NCI-H226 (cell line): ENCODE measurements around the gene ALAS1.
"Not testable (repeated sequence)": the region's sequence is repeated elsewhere in the genome, so short reads cannot be mapped to it uniquely, and the experiment has no call there.

Source experiments
- DNase-seq: peaks from one replicate; pipeline ENCODE4 v3.0.0-alpha.2; 2015

Gene ALAS1

DNA sequence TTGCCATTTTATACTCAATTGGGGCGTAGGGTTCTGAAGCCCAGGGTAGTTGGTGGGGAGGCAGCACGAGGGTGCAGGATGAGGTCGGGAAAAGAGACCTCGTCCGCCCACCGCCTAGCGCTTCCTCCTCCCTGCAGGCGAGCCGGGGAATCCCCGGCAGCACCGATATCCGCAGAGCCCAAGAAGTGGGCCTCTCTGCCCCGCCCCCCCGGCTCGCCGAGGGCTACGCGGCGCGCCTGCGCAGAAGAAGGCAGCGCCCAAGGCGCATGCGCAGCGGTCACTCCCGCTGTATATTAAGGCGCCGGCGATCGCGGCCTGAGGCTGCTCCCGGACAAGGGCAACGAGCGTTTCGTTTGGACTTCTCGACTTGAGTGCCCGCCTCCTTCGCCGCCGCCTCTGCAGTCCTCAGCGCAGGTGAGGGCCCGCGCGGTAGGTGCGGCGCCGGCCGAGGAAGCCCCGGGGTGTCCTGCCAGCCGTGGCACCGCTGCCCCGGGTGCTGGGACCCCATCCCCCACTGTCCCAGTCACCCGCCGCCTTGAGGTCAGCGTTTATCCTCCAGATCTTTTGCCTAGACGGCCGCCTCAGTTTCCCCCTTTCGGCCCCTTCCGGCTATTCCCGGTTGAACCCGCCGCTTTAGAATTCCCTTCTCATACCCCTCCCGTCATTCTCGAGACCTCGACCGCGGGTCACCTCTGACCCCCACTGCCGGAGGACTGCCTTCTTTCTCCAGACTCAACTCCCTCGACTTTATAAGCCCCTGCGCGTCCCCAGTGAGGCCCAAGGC is at the start of gene ALAS1:
Gene ALAS1, plus strand, starts transcription at position 319 of the 784 bp plus-strand sequence. CDS start 1,082 bp downstream, outside the sequence.
- peak; percentile 81 for DNase-seq

DNA sequence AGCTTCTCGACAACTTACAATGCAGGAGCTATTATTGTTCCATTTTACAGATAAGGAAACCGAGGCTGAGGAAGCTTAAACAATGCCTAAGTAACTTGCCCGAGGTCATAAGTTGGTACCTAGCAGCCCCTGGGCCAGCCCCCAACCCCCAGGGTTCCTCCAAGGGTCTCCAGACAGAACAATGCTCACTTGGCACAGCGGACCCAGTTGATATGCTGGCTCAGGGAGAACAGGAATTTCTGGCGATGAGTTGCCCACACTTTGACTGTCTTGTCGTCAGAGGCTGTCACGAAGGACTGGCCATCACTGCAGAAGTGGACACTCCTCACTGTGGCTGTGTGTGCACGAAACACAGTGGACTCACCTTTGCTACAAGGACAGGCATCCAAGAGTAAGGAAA is 48.9 kb upstream of the ALAS1 start:
- no peak for DNase-seq

GRCh38 chr3:52149726-52150125 is 48.2 kb upstream of the ALAS1 start:
- DNase-seq, result no peak

GRCh38 chr3:52150357-52150756 is 47.6 kb upstream of the ALAS1 start:
- DNase-seq, result no peak

- DNase-seq, result no peak
Measured at GRCh38 chr3:52150860-52151259, 47.1 kb upstream of the ALAS1 start.

- not testable (repeated sequence) for DNase-seq
Measured at GRCh38 chr3:52151991-52152390, 46.0 kb upstream of the ALAS1 start.

DNA sequence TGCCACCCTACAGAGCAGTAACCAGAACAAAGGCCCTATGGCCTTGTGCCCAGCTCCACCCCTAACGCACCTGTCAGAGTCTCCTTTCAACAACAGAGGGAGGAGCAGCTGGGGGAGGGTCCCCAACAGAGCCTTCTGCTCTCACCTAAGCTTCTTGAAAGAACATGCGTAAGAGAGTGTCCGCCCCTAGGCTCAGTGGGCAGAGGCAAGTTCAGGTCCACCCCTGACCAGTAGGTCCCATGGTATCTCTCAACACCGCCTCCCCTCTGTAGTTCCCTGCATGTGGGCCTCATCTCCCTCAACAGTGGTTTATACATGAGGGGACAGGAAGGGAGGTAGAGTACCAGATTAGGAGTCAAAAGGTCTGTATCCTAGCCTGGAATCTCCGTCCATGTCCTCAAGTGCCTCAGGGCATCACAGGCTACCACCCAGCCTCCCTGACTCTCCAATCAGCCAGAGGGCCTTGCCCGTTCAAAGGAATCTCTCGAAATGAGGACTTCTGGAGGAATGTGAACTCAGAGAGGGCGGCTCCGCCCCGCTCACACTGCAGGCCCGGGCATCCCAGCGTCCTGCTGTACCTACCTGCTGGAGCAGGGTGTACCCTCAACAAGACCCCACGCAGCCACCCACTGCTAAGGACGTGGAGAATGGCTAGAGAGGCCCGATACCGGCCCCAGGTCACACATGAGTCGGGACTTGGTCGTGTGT is 44.4 kb upstream of the ALAS1 start:
- DNase-seq, result peak; percentile 72

DNA sequence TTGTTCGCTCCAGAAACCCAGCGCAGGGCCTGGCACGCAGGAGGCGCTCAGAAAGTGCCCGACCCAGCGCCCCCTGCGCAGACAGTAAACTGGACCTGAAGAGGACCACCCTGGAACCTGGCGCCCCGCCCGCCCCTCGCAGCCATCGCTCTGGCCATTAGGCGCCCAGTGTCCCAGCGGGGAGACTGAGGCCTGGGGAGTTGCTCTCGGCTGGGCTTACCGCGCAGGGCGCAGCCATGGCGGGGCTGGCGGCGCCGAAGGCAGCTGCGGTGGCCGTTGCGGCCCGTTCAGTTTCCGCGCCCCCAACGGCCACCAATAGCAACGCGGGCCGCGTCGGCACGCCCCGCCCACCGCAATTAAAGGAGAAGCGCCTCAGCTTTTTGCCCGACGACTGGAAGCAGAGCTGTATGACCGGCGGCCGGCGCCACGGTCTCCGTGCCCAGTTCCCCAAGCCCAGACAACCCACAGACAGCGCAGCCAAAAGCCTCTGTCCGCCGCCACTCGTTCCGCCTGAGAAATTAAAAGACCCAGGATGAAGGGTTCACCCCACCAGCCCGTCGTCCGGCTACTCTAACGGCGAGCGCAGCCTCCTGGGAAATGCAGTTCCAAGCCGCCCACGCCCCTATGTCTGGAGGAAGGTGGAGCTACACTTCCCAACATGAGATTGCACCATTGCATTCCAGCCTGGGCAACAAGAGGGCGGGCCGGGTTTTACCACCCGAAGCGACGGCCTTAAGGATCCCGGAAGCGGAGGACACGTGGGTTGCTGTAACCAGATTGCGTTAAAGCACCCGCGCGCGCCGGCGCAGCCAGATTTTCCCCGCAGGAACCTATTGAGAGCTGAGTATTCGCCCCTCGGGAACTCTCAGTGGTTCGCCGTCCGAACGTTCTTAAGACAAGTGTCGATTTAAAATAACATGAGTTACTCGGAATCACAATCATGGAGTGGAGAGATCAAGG is 43.5 kb upstream of the ALAS1 start, which contains the start of gene POC1A:
Gene POC1A, minus strand, starts transcription at position 289 of the 960 bp plus-strand sequence. Its CDS starts 51 bp downstream, at position 238.
- DNase-seq, result peak; percentile 99

DNA sequence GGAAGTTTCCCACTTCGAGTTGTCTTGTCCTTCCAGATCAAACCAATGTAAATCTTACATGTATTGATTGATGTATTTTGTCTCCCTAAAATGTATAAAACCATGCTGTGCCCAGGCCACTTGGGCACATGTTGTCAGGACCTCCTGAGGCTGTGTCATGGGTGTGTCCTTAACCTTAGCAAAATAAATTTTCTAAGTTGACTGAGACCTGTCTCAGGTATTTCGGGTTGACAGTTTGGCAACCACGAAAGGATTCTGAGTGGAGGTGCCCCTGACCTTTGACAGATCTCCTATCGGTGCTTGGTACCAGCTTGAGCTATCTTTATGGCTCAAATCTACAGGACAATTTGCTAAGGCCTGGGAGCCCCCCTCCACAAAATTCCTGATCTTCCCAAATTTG is 42.0 kb upstream of the ALAS1 start:
- DNase-seq, result no peak

- DNase-seq, result no peak
Measured at GRCh38 chr3:52159503-52159902, 38.5 kb upstream of the ALAS1 start.

GRCh38 chr3:52162250-52162872 is 35.6 kb upstream of the ALAS1 start:
- DNase-seq, result no peak

DNA sequence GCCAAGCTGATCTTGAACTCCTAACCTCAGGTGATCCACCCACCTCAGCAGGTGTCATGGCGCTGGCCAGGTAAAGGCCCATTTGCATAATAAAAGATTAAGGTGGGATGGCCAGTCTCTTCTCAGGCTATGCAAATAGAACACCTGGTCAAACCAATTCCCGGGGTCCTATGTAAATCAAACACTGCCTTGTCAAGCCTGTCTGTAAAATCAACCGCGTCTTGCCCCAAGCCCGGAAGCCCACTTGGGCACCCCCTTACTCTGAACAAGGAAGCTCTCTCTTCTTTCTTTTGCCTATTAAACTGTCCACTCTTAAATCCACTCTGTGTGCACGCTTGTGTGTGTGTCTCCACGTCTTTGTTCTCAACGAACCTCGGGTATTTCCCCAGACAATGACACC is 30.7 kb upstream of the ALAS1 start:
- DNase-seq, result no peak

DNA sequence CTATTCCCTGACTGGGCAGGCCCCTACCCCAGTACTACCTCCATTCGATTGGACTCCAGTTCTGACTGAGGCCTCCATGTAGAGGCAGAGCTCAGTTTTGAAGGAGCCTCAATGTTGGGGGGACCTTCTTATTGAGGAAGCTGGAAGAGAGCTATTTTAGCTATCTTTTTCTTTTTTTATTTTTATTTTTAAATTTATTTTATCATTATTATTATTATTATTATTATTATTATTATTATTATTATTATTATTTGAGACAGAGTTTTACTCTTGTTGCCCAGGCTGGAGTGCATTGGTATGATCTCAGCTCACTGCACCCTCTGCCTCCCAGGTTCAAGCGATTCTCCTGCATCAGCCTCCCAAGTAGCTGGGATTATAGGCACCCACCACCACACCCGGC is 27.7 kb upstream of the ALAS1 start:
- not testable (repeated sequence) for DNase-seq

- DNase-seq, result peak; percentile 64
Measured at GRCh38 chr3:52171514-52172261, 26.3 kb upstream of the ALAS1 start.

- no peak for DNase-seq
Measured at GRCh38 chr3:52172262-52172757, 25.6 kb upstream of the ALAS1 start.

- no peak for DNase-seq
Measured at GRCh38 chr3:52173101-52173500, 24.9 kb upstream of the ALAS1 start.

GRCh38 chr3:52174896-52175295 is 23.1 kb upstream of the ALAS1 start:
- DNase-seq, result no peak

DNA sequence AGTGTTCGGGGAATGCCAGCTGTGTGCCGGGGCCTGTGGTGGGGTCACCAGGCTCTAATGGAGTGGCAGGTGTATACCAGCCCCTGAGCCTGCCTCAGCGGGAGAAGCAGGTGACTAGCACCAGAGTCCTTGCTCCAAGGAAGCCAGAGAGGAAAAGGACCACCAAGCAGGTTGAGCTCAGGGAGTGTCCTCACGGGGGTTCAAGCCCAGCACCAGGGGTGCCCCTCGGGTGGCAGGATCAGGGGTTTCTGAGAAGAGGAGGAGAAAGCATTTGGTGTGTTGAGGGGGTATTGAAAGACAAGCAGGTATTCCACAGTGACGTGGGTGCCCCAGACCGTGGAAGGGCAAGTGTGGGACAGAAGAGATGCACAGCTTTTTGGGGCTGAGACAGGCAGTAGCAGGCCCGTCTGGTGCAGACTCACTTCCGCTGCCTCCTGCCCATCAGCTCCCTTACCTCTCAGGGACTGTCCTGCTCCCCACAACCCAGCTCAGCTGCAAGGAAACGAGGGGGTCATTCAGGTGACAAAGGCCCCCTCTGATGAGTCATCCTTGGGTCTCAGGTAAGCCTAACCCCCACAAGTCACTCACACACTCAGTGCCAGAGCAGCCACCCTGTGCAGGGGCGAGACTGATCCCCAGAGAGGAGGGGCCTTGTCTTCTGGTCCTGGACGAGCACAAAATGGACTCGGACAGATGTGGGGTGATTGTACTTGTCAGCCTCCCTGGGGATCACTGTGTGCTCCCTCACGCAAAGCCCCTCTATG is 22.4 kb upstream of the ALAS1 start:
- DNase-seq, result no peak

GRCh38 chr3:52176180-52176752 is 21.7 kb upstream of the ALAS1 start:
- no peak for DNase-seq

GRCh38 chr3:52176951-52177700 is 20.8 kb upstream of the ALAS1 start:
- no peak for DNase-seq
